H9 (cell line): Measurements from ENCODE around the gene CCDC57. TPM values are rescaled to one million over a fixed set of nuclear protein-coding genes. Genes with fewer than 3 reads are reported as not detected.

Source experiments
- DNase-seq: peaks from one replicate; pipeline ENCODE4 v3.0.0-alpha.2; 2017
- H2AFZ ChIP-seq: one replicate; pipeline ENCODE4 v1.6.1; 2013; ENCODE audit warnings: mild to moderate bottlenecking, low read length, control low read depth, moderate library complexity
- H2AK5ac ChIP-seq: 2 replicates; pipeline ENCODE4 v1.6.1; 2013; ENCODE audit warnings: low read length, control low read depth, mixed read lengths; ENCODE audit not compliant: insufficient read length
- H2BK120ac ChIP-seq: one replicate; pipeline ENCODE4 v1.6.1; 2013; ENCODE audit warnings: low read depth, mild to moderate bottlenecking, low read length, control low read depth, inconsistent platforms; ENCODE audit not compliant: poor library complexity, severe bottlenecking
- H2BK12ac ChIP-seq: 2 replicates; pipeline ENCODE4 v1.6.1; 2013; ENCODE audit warnings: low read length, control low read depth, mixed read lengths, low read depth; ENCODE audit not compliant: insufficient read length
- H2BK15ac ChIP-seq: 2 replicates; pipeline ENCODE4 v1.6.1; 2013; ENCODE audit warnings: low read depth, low read length, control low read depth
- H2BK20ac ChIP-seq: one replicate; pipeline ENCODE4 v1.6.1; 2013; ENCODE audit warnings: low read depth, mild to moderate bottlenecking, low read length, control low read depth, inconsistent platforms; ENCODE audit not compliant: poor library complexity, severe bottlenecking
- H2BK5ac ChIP-seq: 2 replicates; pipeline ENCODE4 v1.6.1; 2013; ENCODE audit warnings: low read length, control low read depth, mixed read lengths; ENCODE audit not compliant: insufficient read length
- H3K14ac ChIP-seq: 2 replicates; pipeline ENCODE4 v1.6.1; 2013; ENCODE audit warnings: low read length, control low read depth; ENCODE audit not compliant: insufficient read depth
- H3K18ac ChIP-seq: 2 replicates; pipeline ENCODE4 v1.6.1; 2013; ENCODE audit warnings: low read depth, mild to moderate bottlenecking, mixed read lengths, low read length, control low read depth; ENCODE audit not compliant: insufficient read length
- H3K23ac ChIP-seq: 2 replicates; pipeline ENCODE4 v1.6.1; 2013; ENCODE audit warnings: low read length, control low read depth, mixed read lengths, low read depth; ENCODE audit not compliant: insufficient read length
- H3K23me2 ChIP-seq: 2 replicates; pipeline ENCODE4 v1.6.1; 2013; ENCODE audit warnings: low read depth, mild to moderate bottlenecking, mixed read lengths, low read length, control low read depth; ENCODE audit not compliant: insufficient read length, poor library complexity, severe bottlenecking
- H3K27ac ChIP-seq: 2 replicates; pipeline ENCODE4 v1.5.1; 2013; ENCODE audit warnings: low read length, control low read depth, mixed read lengths, low read depth; ENCODE audit not compliant: insufficient read length
- H3K27me3 ChIP-seq: 2 replicates; pipeline ENCODE4 v1.6.1; 2013; ENCODE audit warnings: low read length, control low read depth, inconsistent platforms; ENCODE audit not compliant: insufficient read depth
- H3K4ac ChIP-seq: 2 replicates; pipeline ENCODE4 v1.6.1; 2013; ENCODE audit warnings: low read depth, mild to moderate bottlenecking, control low read depth, inconsistent platforms, low read length, moderate library complexity
- H3K4me1 ChIP-seq: 2 replicates; pipeline ENCODE4 v1.6.1; 2013; ENCODE audit warnings: low read length, control low read depth, inconsistent platforms; ENCODE audit not compliant: insufficient read depth
- H3K4me2 ChIP-seq: 2 replicates; pipeline ENCODE4 v1.6.1; 2013; ENCODE audit warnings: low read length, control low read depth, mixed read lengths; ENCODE audit not compliant: insufficient read length, insufficient read depth
- H3K56ac ChIP-seq: 2 replicates; pipeline ENCODE4 v1.6.1; 2013; ENCODE audit warnings: low read depth, mild to moderate bottlenecking, mixed read lengths, low read length, control low read depth; ENCODE audit not compliant: insufficient read length
- H3K79me1 ChIP-seq: 2 replicates; pipeline ENCODE4 v1.6.1; 2013; ENCODE audit warnings: low read depth, mild to moderate bottlenecking, moderate library complexity, low read length, control low read depth, inconsistent platforms; ENCODE audit not compliant: insufficient read depth, poor library complexity, severe bottlenecking
- H3K79me2 ChIP-seq: 2 replicates; pipeline ENCODE4 v1.6.1; 2013; ENCODE audit warnings: low read length, control low read depth, inconsistent platforms; ENCODE audit not compliant: insufficient read depth
- H3K9ac ChIP-seq: 2 replicates; pipeline ENCODE4 v1.6.1; 2013; ENCODE audit warnings: low read length, control low read depth, mixed read lengths; ENCODE audit not compliant: insufficient read length; ENCODE audit errors: extremely low read depth
- H3K9me3 ChIP-seq: one replicate; pipeline ENCODE4 v1.6.1; 2013; ENCODE audit warnings: low read depth, low read length, inconsistent platforms; ENCODE audit not compliant: control insufficient read depth
- H3T11ph ChIP-seq: one replicate; pipeline ENCODE4 v1.6.1; 2013; ENCODE audit warnings: mild to moderate bottlenecking, low read length, control low read depth, inconsistent platforms
- H4K20me1 ChIP-seq: one replicate; pipeline ENCODE4 v1.6.1; 2013; ENCODE audit not compliant: control insufficient read depth, insufficient read length, insufficient read depth
- H4K5ac ChIP-seq: 2 replicates; pipeline ENCODE4 v1.6.1; 2013; ENCODE audit warnings: low read depth, mild to moderate bottlenecking, mixed read lengths, low read length, control low read depth; ENCODE audit not compliant: insufficient read length
- H4K8ac ChIP-seq: replicated peaks from 2 replicates; pipeline ENCODE4 v1.6.1; 2013; ENCODE audit warnings: low read length, control low read depth, mixed read lengths, low read depth; ENCODE audit not compliant: insufficient read length
- H4K91ac ChIP-seq: 2 replicates; pipeline ENCODE4 v1.6.1; 2013; ENCODE audit warnings: low read depth, mild to moderate bottlenecking, moderate library complexity, mixed read lengths, low read length, control low read depth; ENCODE audit not compliant: insufficient read length
- H3K27ac Mint-ChIP-seq, 3 experiments: 2 replicates in 2 of 3; 3 replicates in 1 of 3; pipeline ENCODE4 v1.8.0; 2020 to 2021; ENCODE audit warnings: mixed read lengths in 3 of 3, mild to moderate bottlenecking in 1 of 3, moderate library complexity in 1 of 3
- H3K27me3 Mint-ChIP-seq: 2 replicates; pipeline ENCODE4 v1.8.0; 2021; ENCODE audit warnings: low read depth, mild to moderate bottlenecking, moderate library complexity, mixed read lengths
- H3K36me3 Mint-ChIP-seq, 3 experiments: 2 replicates in 2 of 3; 3 replicates in 1 of 3; pipeline ENCODE4 v1.8.0; 2020 to 2021; ENCODE audit warnings: low read depth in 3 of 3, mixed read lengths in 3 of 3; ENCODE audit not compliant: insufficient read depth in 1 of 3
- H3K4me1 Mint-ChIP-seq, 2 experiments: 2 replicates each; pipeline ENCODE4 v1.8.0; 2020; ENCODE audit warnings: mixed read lengths in 2 of 2
- H3K4me3 Mint-ChIP-seq, 2 experiments: 2 replicates in 1 of 2; 3 replicates in 1 of 2; pipeline ENCODE4 v1.8.0; 2020 to 2021; ENCODE audit warnings: mild to moderate bottlenecking in 2 of 2, mixed read lengths in 2 of 2, moderate library complexity in 1 of 2
- H3K9me3 Mint-ChIP-seq, 2 experiments: 2 replicates in 1 of 2; 3 replicates in 1 of 2; pipeline ENCODE4 v1.8.0; 2020; ENCODE audit warnings: mild to moderate bottlenecking in 2 of 2, mixed read lengths in 2 of 2, moderate library complexity in 1 of 2
- CTCF ChIP-seq: fragments of 200-600 bp; sonication (generic); conservative IDR thresholded peaks from 3 replicates; pipeline ENCODE4 v1.8.0; 2021; ENCODE audit warnings: antibody characterized with exemption, mild to moderate bottlenecking
- WGBS: extraction: QIAGEN DNeasy Blood & Tissue Kit; methylation state at CpG from one replicate; pipeline ENCODE4 v1.1.7; 2013; ENCODE audit warnings: missing lambda C conversion rate, low lambda C conversion rate, mixed read lengths; ENCODE audit not compliant: insufficient read length; ENCODE audit errors: extremely low coverage; 5-methylcytosine and 5-hydroxymethylcytosine counted together
- total RNA-seq: library from RNA; stranded (reverse); gene quantifications from 2 replicates; pipeline ENCODE4 v1.2.1, GENCODE V29; 2021

Gene CCDC57
- total RNA-seq, 1 experiment from 2014 or later = 11.0 TPM

- Histone ChIP-seq H2BK12ac (no peak overlapping the region), H3K23ac (no peak overlapping the region), H3T11ph (no peak overlapping the region), H3K4me1 (no peaks in the 10 kb centered on the region), H2BK15ac (no peak overlapping the region), H4K5ac (no peak overlapping the region), H2BK120ac (no peak overlapping the region), H3K27me3 (no peaks in the 10 kb centered on the region), H4K8ac (no peak overlapping the region), H4K20me1 (no peaks in the 10 kb centered on the region), H3K14ac (0 out of 2 replicates have a peak overlapping the region, but pooled peaks have one; percentile 1), H3K9ac (peak overlapping the region; percentile 53), H3K18ac (no peak overlapping the region), H2AK5ac (no peak overlapping the region), H2AFZ (no peak overlapping the region), H3K4ac (no peak overlapping the region), H3K56ac (no peak overlapping the region), H2BK5ac (no peak overlapping the region), H3K79me1 (peaks cover 10% of the 10 kb centered on the region), H3K79me2 (peaks cover 20% of the 10 kb centered on the region; the same call in 1 of the 2 replicates), H3K27ac (no peak overlapping the region), H3K9me3 (no peaks in the 10 kb centered on the region), H3K23me2 (peaks cover 14% of the 10 kb centered on the region), H4K91ac (no peak overlapping the region), H2BK20ac (no peak overlapping the region), H3K4me2 (peak overlapping the region; percentile 73)
- Mint-ChIP-seq H3K9me3 (no peaks in the 10 kb centered on the region), H3K27ac (0 out of 7 replicates have a peak overlapping the region, but pooled peaks of 1 of the 3 experiments have one; percentile 40), H3K36me3 (peaks cover 10 to 34% (median 32%) of the 10 kb centered on the region in 3 experiments; a peak in 6 of 7 replicates), H3K4me1 (peaks cover 17 to 34% of the 10 kb centered on the region in 2 experiments), H3K27me3 (no peaks in the 10 kb centered on the region), H3K4me3 (peak overlapping the region; percentile 74 to 82)
- no CpG with 5 or more reads among the region's 8 CpGs for WGBS
- TF ChIP-seq CTCF = no peak
- DNase-seq = no peak
Observed at GRCh38 chr17:82096709-82097183, 115.9 kb downstream of the CCDC57 start.
